GM23338 (cell line): ENCODE measurements around the gene BICDL1.

Source experiments
- CREB1 ChIP-seq: fragments of 250-450 bp; sonication (Bioruptor Pico); IDR thresholded peaks from 2 replicates; pipeline ENCODE4 v1.5.0; 2020; ENCODE audit warnings: low read depth, mild to moderate bottlenecking, moderate library complexity
- EZH2 ChIP-seq: fragments of 200-600 bp; sonication (generic); IDR thresholded peaks from one replicate; pipeline ENCODE4 v1.8.0; 2017; ENCODE audit warnings: antibody characterized with exemption, mild to moderate bottlenecking, low read depth; ENCODE audit not compliant: unreplicated experiment
- EZH2phosphoT487 ChIP-seq: fragments of 200-600 bp; sonication (generic); IDR thresholded peaks from one replicate; pipeline ENCODE4 v1.8.1; 2018; ENCODE audit warnings: antibody characterized with exemption; ENCODE audit not compliant: unreplicated experiment
- JUNB ChIP-seq: IDR thresholded peaks from one replicate; pipeline ENCODE4 v1.6.1; 2016; ENCODE audit warnings: antibody characterized with exemption; ENCODE audit not compliant: unreplicated experiment
- POLR2AphosphoS5 ChIP-seq: IDR thresholded peaks from 2 replicates; pipeline ENCODE4 v1.6.1; 2016; ENCODE audit warnings: antibody characterized with exemption, low read depth
- ZNF114 ChIP-seq: fragments of 250-450 bp; sonication (Bioruptor Pico); IDR thresholded peaks from 2 replicates; pipeline ENCODE4 v1.5.0; 2020; ENCODE audit warnings: mild to moderate bottlenecking, moderate library complexity
- TF ChIP-seq, protein P1 (sequence below), 2 experiments: fragments of 200-600 bp in 1 of 2; sonication (generic) in 1 of 2; conservative IDR thresholded peaks; 2 replicates each; pipeline versions ENCODE4 v1.5.1 to v1.6.1; 2016 to 2017; ENCODE audit warnings: antibody characterized with exemption in 2 of 2, low read depth in 2 of 2, mild to moderate bottlenecking in 2 of 2, moderate library complexity in 1 of 2
- TF ChIP-seq, protein P2 (sequence below): IDR thresholded peaks from one replicate; pipeline ENCODE4 v1.6.1; 2018; ENCODE audit warnings: antibody characterized with exemption; ENCODE audit not compliant: unreplicated experiment

DNA sequence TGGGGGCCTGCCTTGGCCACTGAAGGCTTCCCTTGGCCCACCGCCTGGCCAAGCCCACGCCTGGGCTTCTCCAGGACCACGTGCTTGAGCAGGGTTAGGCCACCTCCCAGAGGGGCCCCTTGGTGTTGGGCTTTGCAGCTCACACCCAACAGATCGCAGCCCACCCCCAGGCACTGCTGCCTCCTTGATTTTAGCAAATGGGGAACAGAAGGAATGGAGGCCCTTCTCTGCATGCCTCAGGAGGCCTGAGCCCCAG lies 104.2 kb downstream of the BICDL1 start:
- TF ChIP-seq, protein P1, sequence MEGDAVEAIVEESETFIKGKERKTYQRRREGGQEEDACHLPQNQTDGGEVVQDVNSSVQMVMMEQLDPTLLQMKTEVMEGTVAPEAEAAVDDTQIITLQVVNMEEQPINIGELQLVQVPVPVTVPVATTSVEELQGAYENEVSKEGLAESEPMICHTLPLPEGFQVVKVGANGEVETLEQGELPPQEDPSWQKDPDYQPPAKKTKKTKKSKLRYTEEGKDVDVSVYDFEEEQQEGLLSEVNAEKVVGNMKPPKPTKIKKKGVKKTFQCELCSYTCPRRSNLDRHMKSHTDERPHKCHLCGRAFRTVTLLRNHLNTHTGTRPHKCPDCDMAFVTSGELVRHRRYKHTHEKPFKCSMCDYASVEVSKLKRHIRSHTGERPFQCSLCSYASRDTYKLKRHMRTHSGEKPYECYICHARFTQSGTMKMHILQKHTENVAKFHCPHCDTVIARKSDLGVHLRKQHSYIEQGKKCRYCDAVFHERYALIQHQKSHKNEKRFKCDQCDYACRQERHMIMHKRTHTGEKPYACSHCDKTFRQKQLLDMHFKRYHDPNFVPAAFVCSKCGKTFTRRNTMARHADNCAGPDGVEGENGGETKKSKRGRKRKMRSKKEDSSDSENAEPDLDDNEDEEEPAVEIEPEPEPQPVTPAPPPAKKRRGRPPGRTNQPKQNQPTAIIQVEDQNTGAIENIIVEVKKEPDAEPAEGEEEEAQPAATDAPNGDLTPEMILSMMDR (conservative IDR thresholded peaks at IDR 0.05; ENCODE audit: low read depth in 2 of 2) = no peak
- TF ChIP-seq EZH2 (no peak), EZH2phosphoT487 (no peak), POLR2AphosphoS5 (no peak), CREB1 (no peak), JUNB (no peak), ZNF114 (CRISPR knock-in tag) (no peak)
- TF ChIP-seq, protein P2, sequence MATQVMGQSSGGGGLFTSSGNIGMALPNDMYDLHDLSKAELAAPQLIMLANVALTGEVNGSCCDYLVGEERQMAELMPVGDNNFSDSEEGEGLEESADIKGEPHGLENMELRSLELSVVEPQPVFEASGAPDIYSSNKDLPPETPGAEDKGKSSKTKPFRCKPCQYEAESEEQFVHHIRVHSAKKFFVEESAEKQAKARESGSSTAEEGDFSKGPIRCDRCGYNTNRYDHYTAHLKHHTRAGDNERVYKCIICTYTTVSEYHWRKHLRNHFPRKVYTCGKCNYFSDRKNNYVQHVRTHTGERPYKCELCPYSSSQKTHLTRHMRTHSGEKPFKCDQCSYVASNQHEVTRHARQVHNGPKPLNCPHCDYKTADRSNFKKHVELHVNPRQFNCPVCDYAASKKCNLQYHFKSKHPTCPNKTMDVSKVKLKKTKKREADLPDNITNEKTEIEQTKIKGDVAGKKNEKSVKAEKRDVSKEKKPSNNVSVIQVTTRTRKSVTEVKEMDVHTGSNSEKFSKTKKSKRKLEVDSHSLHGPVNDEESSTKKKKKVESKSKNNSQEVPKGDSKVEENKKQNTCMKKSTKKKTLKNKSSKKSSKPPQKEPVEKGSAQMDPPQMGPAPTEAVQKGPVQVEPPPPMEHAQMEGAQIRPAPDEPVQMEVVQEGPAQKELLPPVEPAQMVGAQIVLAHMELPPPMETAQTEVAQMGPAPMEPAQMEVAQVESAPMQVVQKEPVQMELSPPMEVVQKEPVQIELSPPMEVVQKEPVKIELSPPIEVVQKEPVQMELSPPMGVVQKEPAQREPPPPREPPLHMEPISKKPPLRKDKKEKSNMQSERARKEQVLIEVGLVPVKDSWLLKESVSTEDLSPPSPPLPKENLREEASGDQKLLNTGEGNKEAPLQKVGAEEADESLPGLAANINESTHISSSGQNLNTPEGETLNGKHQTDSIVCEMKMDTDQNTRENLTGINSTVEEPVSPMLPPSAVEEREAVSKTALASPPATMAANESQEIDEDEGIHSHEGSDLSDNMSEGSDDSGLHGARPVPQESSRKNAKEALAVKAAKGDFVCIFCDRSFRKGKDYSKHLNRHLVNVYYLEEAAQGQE = no peak
